T47D (cell line): ENCODE measurements around the gene CYRIA.

Source experiments
- DNase-seq, 2 experiments: peaks; one replicate each; pipeline versions ENCODE4 v3.0.0 to v3.0.0-alpha.2; 2011 to 2012; ENCODE audit warnings: low read depth in 1 of 2, low spot score in 1 of 2
- JUND ChIP-seq: IDR thresholded peaks from 2 replicates; pipeline ENCODE4 v1.6.1; 2012; ENCODE audit warnings: low read depth
- in situ Hi-C: cut with HindIII; loops from 2 replicates; pipeline ENCODE4 v1.10.0; 2016; ENCODE audit warnings: low sequenced_read_pairs, low pct_unique_long_range_greater_than_20kb

Gene CYRIA

DNA sequence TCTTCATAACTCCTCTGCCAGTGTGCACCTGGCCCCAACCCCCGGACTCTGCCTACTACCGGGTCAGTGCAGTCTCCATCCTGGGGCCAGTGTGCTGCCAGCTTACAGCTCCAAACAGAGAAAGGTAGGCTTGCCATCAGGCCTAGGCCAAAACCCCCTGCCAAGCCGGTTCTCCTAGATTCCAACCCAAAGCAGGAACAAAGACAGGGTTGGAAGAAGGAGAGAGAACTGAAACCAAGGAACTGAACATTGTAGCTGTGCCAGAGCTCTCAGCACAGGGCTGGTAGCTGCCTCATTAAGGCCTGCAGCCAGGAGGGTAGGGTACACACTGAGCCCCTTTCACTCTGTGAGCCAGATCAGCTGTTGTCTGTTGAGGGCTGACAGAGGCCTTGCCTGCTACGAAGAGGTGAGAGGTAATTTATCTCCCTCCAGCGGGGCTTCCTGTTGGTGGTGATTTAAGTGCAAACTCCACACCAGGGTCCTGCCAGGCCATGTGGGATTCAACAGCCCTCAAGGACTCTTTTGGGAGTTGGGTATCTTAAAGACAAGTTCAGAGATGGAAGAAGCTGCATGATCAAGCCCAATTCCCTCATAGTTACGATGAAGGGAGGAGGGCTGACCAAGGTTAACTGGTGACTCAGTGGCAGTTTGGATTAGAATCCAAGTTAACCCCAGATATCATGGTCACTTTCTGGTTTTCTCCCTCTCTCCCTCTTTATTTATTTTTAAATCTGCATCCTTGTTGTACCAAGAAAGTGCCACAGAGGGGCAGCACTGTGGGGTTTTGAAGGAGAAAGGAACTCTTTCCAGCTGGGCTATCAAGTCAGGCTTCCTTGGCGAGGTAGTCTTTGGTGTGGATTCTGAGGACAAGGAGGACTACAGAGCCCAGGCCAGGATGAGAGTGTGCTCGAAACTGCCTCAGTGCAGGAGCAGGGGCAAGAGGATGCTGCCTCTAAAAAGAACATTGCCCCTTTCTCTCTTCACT lies 48.1 kb downstream of the CYRIA start:
- in situ Hi-C loops, result no loop called here
- peak in 1 of 2 experiments; percentile 81 for DNase-seq
- TF ChIP-seq JUND, result no peak
